ENCODE results near the gene WDFY2. TPM values are rescaled to one million over a fixed set of nuclear protein-coding genes. Genes with fewer than 3 reads are reported as not detected.

Gene WDFY2
- total RNA-seq, 1 donor from 2014 or later: 20.7 TPM

DNA sequence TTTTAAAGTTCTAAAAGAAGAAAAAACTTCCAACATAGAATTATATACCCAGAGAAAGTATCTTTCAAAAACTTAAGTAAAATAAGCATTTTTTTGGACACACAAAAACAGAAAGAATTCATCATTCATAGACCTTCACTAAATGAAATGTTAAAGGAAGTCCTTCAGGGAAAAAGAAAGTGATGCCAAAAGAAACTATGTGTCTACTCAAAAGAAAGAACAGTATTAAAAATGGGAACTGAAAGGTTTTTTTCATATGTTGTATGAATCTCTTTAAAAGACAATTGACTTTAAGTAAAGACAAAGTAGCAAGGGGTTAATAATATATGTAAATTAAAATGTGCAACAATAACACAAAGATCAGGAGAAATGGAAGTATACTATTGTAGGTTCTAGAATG is 123.2 kb downstream of the WDFY2 start:
- Mint-ChIP-seq H3K4me1 (no peaks in the 10 kb centered on the region), H3K9me3 (peaks cover 3% of the 10 kb centered on the region), H3K27ac (ENCODE audit: unreplicated experiment) (no peak overlapping the region), H3K36me3 (ENCODE audit: low read depth) (peaks cover 18% of the 10 kb centered on the region), H3K27me3 (ENCODE audit: low read depth) (no peaks in the 10 kb centered on the region), H3K4me3 (no peak overlapping the region)
- TF ChIP-seq, protein P1, sequence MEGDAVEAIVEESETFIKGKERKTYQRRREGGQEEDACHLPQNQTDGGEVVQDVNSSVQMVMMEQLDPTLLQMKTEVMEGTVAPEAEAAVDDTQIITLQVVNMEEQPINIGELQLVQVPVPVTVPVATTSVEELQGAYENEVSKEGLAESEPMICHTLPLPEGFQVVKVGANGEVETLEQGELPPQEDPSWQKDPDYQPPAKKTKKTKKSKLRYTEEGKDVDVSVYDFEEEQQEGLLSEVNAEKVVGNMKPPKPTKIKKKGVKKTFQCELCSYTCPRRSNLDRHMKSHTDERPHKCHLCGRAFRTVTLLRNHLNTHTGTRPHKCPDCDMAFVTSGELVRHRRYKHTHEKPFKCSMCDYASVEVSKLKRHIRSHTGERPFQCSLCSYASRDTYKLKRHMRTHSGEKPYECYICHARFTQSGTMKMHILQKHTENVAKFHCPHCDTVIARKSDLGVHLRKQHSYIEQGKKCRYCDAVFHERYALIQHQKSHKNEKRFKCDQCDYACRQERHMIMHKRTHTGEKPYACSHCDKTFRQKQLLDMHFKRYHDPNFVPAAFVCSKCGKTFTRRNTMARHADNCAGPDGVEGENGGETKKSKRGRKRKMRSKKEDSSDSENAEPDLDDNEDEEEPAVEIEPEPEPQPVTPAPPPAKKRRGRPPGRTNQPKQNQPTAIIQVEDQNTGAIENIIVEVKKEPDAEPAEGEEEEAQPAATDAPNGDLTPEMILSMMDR (conservative IDR thresholded peaks at IDR 0.05): no peak
- DNase-seq (ENCODE audit: low read depth, low spot score): no peak

DNA sequence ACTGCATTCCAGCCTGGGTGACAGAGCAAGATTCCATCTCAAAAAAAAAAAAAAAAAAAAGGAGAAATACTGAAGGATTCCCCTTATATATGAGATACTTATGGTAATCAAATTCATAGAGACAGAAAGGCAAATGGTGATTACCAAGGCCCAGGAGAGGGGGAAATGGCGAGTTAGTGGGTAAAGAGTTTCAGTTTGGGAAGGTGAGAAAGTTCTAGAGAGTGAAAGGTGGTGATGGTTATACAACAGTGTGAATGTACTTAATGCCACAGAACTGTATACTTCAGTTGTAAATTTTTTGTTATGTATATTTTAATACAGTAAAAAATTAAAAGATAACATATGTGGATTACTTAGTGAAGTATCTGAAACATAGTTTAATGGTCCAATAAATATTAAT is 129.5 kb downstream of the WDFY2 start:
- H3K27me3 Mint-ChIP-seq (ENCODE audit: low read depth): no peaks in the 10 kb centered on the region
- H3K36me3 Mint-ChIP-seq (ENCODE audit: low read depth): peaks cover 5% of the 10 kb centered on the region
- H3K9me3 Mint-ChIP-seq: no peaks in the 10 kb centered on the region
- TF ChIP-seq, protein P1 (conservative IDR thresholded peaks at IDR 0.05): no peak
- DNase-seq (ENCODE audit: low read depth, low spot score): no peak
- no peak overlapping the region for H3K4me3 Mint-ChIP-seq
- no peaks in the 10 kb centered on the region for H3K4me1 Mint-ChIP-seq
- no peak overlapping the region for H3K27ac Mint-ChIP-seq (ENCODE audit: unreplicated experiment)

DNA sequence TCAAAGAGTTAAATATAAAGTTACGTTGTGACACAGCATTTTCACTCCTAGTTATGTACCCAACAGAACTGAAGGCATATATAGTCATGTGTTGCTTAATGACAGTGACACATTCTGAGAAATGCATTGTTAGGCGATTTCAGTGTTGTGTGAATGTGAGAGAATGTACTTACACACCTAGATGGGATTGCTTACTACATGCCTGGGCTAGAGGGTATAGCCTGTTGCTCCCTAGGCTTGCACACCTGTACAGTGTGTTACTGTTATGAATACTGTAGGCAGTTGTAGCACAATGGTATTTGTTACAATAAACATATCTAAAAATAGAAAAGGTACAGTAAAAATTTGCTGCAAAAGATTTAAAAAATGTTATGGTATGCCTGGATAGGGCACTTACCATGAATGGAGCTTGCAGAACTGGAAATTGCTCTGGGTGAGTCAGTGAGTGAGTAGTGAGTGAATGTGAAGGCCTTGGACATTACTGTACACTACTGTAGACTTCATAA is 130.5 kb downstream of the WDFY2 start:
- no peak for DNase-seq (ENCODE audit: low read depth, low spot score)
- TF ChIP-seq, protein P1 (conservative IDR thresholded peaks at IDR 0.05): no peak
- Mint-ChIP-seq H3K36me3 (ENCODE audit: low read depth) (peaks cover 5% of the 10 kb centered on the region), H3K27ac (ENCODE audit: unreplicated experiment) (no peak overlapping the region), H3K9me3 (no peaks in the 10 kb centered on the region), H3K27me3 (ENCODE audit: low read depth) (no peaks in the 10 kb centered on the region), H3K4me1 (no peaks in the 10 kb centered on the region), H3K4me3 (no peak overlapping the region)

DNA sequence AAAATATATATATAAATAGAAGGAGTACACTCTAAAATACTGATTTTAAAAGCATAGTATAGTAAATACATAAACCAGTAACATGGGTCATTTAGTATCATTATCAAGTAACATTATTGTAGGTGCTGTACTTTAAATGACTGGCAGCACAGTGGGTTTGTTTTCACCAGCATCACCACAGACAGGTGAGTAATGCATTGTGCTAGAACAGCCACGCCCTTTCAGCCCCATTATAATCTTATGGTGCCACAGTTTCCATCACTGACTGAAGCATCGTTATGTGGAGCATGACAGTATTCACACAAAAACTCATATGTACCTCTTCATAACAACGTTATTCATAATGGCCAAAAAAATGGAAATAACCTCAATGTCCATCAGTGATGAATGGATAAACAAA is 131.4 kb downstream of the WDFY2 start:
- peaks cover under 1% of the 10 kb centered on the region for H3K4me1 Mint-ChIP-seq
- peaks cover 5% of the 10 kb centered on the region for H3K36me3 Mint-ChIP-seq (ENCODE audit: low read depth)
- no peak overlapping the region for H3K27ac Mint-ChIP-seq (ENCODE audit: unreplicated experiment)
- no peaks in the 10 kb centered on the region for H3K9me3 Mint-ChIP-seq
- no peak for DNase-seq (ENCODE audit: low read depth, low spot score)
- no peak overlapping the region for H3K4me3 Mint-ChIP-seq
- TF ChIP-seq, protein P1 (conservative IDR thresholded peaks at IDR 0.05): no peak
- H3K27me3 Mint-ChIP-seq (ENCODE audit: low read depth): no peaks in the 10 kb centered on the region

DNA sequence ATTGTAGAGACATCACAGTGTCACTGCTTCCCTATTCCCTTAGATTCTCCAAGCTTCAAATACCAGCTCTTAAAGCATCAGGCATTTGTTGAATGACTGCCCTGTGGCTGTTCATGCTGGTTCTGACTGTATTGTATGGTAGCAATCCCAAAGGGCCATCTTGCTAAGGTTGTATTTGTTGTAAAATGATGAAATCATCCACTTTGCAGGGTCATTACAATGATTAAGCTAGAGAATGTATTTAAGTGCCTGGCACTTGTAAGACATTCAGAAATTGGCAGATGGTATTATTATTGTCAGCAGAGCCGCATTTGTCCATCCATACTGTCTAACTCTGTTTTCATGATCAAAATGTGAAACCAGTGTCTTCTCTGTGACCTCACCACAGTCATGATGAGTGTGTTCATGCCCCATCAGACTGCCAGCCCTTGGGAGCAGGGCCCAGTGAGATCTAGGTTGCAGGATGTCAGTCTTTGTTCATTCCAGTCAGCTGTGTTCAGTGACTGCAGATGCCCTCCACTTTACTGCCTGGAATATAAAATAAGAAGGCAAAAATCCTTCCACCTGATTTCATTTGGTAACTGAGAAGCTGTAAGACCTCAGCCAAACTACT is 133.6 kb downstream of the WDFY2 start:
- H3K27me3 Mint-ChIP-seq (ENCODE audit: low read depth): no peaks in the 10 kb centered on the region
- TF ChIP-seq, protein P1 (conservative IDR thresholded peaks at IDR 0.05): no peak
- no peak overlapping the region for H3K4me3 Mint-ChIP-seq
- H3K9me3 Mint-ChIP-seq: no peaks in the 10 kb centered on the region
- no peaks in the 10 kb centered on the region for H3K36me3 Mint-ChIP-seq (ENCODE audit: low read depth)
- no peak for DNase-seq (ENCODE audit: low read depth, low spot score)
- peak overlapping the region; percentile 45 for H3K27ac Mint-ChIP-seq (ENCODE audit: unreplicated experiment)
- peaks cover 9% of the 10 kb centered on the region for H3K4me1 Mint-ChIP-seq
